ENCODE measurements around the gene HECTD1. TPM values are rescaled to one million over a fixed set of nuclear protein-coding genes. Genes with fewer than 3 reads are reported as not detected.
A peak's percentile ranks its signal among the peaks of the same experiment; 100 is the strongest.
"Not testable (repeated sequence)": the region's sequence is repeated elsewhere in the genome, so short reads cannot be mapped to it uniquely, and the experiment has no call there.

Gene HECTD1
- total RNA-seq, 1 experiment from 2014 or later = 101 TPM

DNA sequence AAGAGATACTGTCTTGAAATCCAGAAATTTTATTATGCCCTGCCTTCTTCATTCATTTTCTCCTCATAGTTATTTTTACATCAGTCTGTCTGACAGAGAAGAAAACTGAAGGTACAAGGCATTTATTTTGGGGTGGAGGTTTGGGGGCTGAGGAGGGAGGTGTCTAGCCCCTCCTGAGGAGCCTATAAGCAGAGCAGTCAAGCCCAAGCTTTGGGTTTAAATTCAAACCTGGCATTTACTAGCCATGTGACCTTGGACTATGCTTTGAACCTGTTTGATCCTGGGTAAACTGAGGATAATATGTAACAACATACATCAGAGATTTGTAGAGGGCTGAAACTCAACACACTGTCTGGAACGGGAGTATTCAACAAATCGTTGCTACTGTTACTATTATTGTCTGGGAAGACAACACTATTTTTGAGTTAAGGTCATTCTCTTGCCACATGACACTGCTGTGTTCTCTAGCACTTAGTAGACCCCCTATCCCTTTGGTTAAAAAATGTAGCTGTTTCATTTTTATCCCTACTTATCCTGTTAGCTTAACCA is 115.4 kb downstream of the HECTD1 start:
- in situ Hi-C loops (cut with HindIII; ENCODE audit: low pct_unique_long_range_greater_than_20kb, low sequenced_read_pairs) (no loop called here), intact Hi-C loops (cut with micrococcal nuclease; ENCODE audit: unreplicated experiment) (no loop called here)
- Histone ChIP-seq H3K4me3 (ENCODE audit: low read depth in 2 of 2, low read length in 2 of 2) (no peak overlapping the region), H3K4me1 (ENCODE audit: control insufficient read depth, insufficient read depth, low read length) (peaks cover 14% of the 10 kb centered on the region), H3K36me3 (ENCODE audit: control insufficient read depth, insufficient read depth, low read length) (no peaks in the 10 kb centered on the region), H3K9me3 (ENCODE audit: control insufficient read depth, insufficient read depth, low read depth, low read length) (no peaks in the 10 kb centered on the region), H3K27me3 (ENCODE audit: control insufficient read depth, insufficient read depth, low read length) (no peaks in the 10 kb centered on the region), H3K27ac (ENCODE audit: low read length) (peak overlapping the region; percentile 67; the same call in 1 of the 2 replicates)
- no peak for DNase-seq (ENCODE audit: low read depth, low spot score)
- ATAC-seq = no peak
- CTCF ChIA-PET = no interaction called here
- no peak for TF ChIP-seq POLR2AphosphoS5 (IDR thresholded peaks at IDR 0.05; ENCODE audit: low read depth, low read length)
- TF ChIP-seq SIN3A (IDR thresholded peaks at IDR 0.05; ENCODE audit: borderline replicate concordance, insufficient read depth, low read depth, low read length) = no peak
- BruUV-seq (replicated peaks) = no TSS peak
- POLR2A ChIA-PET = no interaction called here

DNA sequence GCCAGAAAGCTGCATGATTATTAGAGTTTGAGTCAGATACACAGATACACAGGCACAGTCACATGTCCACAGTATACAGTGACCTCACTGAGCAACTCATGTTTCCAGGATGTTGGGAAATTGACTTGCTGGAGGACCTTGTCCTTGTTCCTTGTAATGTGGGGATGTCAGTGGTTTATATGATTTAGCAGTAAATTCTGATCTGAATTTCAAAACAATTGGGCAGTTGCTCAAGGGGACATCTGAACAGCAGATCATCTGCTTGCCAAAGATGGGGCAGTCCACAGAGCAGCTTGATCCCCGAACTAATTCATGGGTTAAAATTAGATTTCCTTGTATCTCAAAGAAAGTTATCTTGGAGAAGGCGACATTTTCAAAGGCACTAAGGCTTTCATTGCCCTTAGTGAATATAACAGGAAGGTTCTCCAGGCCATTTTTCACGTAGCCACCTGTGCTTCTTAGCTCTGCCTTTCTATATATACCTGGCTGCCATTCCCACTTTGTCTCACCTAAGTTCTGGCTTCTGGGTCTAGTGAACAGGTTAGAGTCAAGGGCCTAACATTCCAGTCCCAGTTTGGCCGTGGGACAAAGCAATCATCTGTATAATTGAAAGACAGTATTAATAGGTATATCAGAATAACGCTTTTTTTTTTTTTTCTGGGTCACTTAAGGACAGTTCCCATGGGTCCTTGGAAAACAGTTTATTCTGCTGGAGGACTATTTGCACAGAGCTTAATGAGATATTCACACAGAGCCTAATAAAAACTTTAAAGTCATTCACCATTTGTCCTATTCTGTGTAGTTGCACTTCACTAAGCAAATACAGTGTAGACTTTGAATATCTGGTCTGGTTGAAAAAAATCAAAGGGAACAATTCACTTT is 116.5 kb downstream of the HECTD1 start:
- no peak overlapping the region for H3K4me3 ChIP-seq (ENCODE audit: low read depth in 2 of 2, low read length in 2 of 2)
- H3K36me3 ChIP-seq (ENCODE audit: control insufficient read depth, insufficient read depth, low read length) = no peaks in the 10 kb centered on the region
- CTCF ChIA-PET = no interaction called here
- ATAC-seq = peak; percentile 63; the same call in 1 of the 2 replicates
- no peaks in the 10 kb centered on the region for H3K9me3 ChIP-seq (ENCODE audit: control insufficient read depth, insufficient read depth, low read depth, low read length)
- intact Hi-C loops (cut with micrococcal nuclease; ENCODE audit: unreplicated experiment) = no loop called here
- in situ Hi-C loops (cut with HindIII; ENCODE audit: low pct_unique_long_range_greater_than_20kb, low sequenced_read_pairs) = no loop called here
- no peak for DNase-seq (ENCODE audit: low read depth, low spot score)
- TF ChIP-seq TCF7L2 (IDR thresholded peaks at IDR 0.05; ENCODE audit: low read depth, low read length) (peak; percentile 77), POLR2AphosphoS5 (IDR thresholded peaks at IDR 0.05; ENCODE audit: low read depth, low read length) (no peak), SIN3A (IDR thresholded peaks at IDR 0.05; ENCODE audit: borderline replicate concordance, insufficient read depth, low read depth, low read length) (no peak)
- TF ChIP-seq, protein P1, sequence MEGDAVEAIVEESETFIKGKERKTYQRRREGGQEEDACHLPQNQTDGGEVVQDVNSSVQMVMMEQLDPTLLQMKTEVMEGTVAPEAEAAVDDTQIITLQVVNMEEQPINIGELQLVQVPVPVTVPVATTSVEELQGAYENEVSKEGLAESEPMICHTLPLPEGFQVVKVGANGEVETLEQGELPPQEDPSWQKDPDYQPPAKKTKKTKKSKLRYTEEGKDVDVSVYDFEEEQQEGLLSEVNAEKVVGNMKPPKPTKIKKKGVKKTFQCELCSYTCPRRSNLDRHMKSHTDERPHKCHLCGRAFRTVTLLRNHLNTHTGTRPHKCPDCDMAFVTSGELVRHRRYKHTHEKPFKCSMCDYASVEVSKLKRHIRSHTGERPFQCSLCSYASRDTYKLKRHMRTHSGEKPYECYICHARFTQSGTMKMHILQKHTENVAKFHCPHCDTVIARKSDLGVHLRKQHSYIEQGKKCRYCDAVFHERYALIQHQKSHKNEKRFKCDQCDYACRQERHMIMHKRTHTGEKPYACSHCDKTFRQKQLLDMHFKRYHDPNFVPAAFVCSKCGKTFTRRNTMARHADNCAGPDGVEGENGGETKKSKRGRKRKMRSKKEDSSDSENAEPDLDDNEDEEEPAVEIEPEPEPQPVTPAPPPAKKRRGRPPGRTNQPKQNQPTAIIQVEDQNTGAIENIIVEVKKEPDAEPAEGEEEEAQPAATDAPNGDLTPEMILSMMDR (IDR thresholded peaks at IDR 0.05) = no peak
- TF ChIP-seq, protein P2, sequence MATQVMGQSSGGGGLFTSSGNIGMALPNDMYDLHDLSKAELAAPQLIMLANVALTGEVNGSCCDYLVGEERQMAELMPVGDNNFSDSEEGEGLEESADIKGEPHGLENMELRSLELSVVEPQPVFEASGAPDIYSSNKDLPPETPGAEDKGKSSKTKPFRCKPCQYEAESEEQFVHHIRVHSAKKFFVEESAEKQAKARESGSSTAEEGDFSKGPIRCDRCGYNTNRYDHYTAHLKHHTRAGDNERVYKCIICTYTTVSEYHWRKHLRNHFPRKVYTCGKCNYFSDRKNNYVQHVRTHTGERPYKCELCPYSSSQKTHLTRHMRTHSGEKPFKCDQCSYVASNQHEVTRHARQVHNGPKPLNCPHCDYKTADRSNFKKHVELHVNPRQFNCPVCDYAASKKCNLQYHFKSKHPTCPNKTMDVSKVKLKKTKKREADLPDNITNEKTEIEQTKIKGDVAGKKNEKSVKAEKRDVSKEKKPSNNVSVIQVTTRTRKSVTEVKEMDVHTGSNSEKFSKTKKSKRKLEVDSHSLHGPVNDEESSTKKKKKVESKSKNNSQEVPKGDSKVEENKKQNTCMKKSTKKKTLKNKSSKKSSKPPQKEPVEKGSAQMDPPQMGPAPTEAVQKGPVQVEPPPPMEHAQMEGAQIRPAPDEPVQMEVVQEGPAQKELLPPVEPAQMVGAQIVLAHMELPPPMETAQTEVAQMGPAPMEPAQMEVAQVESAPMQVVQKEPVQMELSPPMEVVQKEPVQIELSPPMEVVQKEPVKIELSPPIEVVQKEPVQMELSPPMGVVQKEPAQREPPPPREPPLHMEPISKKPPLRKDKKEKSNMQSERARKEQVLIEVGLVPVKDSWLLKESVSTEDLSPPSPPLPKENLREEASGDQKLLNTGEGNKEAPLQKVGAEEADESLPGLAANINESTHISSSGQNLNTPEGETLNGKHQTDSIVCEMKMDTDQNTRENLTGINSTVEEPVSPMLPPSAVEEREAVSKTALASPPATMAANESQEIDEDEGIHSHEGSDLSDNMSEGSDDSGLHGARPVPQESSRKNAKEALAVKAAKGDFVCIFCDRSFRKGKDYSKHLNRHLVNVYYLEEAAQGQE (IDR thresholded peaks at IDR 0.05; ENCODE audit: insufficient read depth in 1 of 2, low read depth in 2 of 2, low read length in 1 of 2) = no peak
- H3K27me3 ChIP-seq (ENCODE audit: control insufficient read depth, insufficient read depth, low read length) = no peaks in the 10 kb centered on the region
- peaks cover 14% of the 10 kb centered on the region for H3K4me1 ChIP-seq (ENCODE audit: control insufficient read depth, insufficient read depth, low read length)
- no TSS peak for BruUV-seq (replicated peaks)
- H3K27ac ChIP-seq (ENCODE audit: low read length) = peak overlapping the region; percentile 60
- POLR2A ChIA-PET = no interaction called here

DNA sequence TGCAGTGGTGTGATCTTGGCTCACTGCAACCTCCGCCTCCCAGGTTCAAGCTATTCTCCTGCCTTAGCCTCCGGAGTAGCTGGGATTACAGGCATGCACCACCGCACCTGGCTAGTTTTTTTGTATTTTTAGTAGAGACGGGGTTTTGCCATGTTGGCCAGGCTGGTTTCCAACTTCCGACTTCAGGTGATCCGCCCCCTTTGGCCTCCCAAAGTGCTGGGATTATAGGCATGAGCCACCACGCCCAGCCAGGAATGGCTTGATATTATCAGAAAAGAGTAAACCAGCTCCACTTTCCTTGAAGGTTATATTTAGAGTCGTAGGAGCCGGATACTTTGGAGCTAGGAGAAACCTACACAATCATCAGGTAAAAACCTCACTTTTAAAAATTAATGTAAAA is 121.1 kb downstream of the HECTD1 start:
- ATAC-seq; intact Hi-C loops (cut with micrococcal nuclease; ENCODE audit: unreplicated experiment); CTCF ChIA-PET; BruUV-seq (replicated peaks); in situ Hi-C loops (cut with HindIII; ENCODE audit: low pct_unique_long_range_greater_than_20kb, low sequenced_read_pairs); H3K27me3 ChIP-seq (ENCODE audit: control insufficient read depth, insufficient read depth, low read length); H3K4me3 ChIP-seq (ENCODE audit: low read depth in 2 of 2, low read length in 2 of 2); H3K4me1 ChIP-seq (ENCODE audit: control insufficient read depth, insufficient read depth, low read length); H3K9me3 ChIP-seq (ENCODE audit: control insufficient read depth, insufficient read depth, low read depth, low read length); H3K36me3 ChIP-seq (ENCODE audit: control insufficient read depth, insufficient read depth, low read length); DNase-seq (ENCODE audit: low read depth, low spot score); H3K27ac ChIP-seq (ENCODE audit: low read length): not testable (repeated sequence)
- POLR2A ChIA-PET = interaction anchor here (0.6 kb wide), 1 partner anchor 82 kb away, joined by 4 read pairs; no protein-coding TSS in a partner anchor

All from Panc1 (cell line).